Neural progenitor cell (in vitro differentiated cells): ENCODE results near the gene GFOD2. TPM values are rescaled to one million over a fixed set of nuclear protein-coding genes. Genes with fewer than 3 reads are reported as not detected.
A peak's percentile ranks its signal among the peaks of the same experiment; 100 is the strongest.

Source experiments
- DNase-seq: peaks from one replicate; pipeline ENCODE4 v3.0.0-alpha.2; 2016; ENCODE audit warnings: low spot score
- H2AFZ ChIP-seq: fragments of 200-600 bp; sonication (generic); replicated peaks from 2 replicates; pipeline ENCODE4 v1.6.1; 2016; ENCODE audit warnings: antibody characterized with exemption
- H3F3A ChIP-seq: fragments of 200-600 bp; sonication (generic); 2 replicates; pipeline ENCODE4 v1.6.1; 2016; ENCODE audit warnings: antibody characterized with exemption, low read depth
- H3K27ac ChIP-seq: fragments of 200-600 bp; sonication (generic); 2 replicates; pipeline ENCODE4 v1.5.1; 2016; ENCODE audit warnings: mild to moderate bottlenecking
- H3K27me3 ChIP-seq: fragments of 200-600 bp; sonication (generic); 2 replicates; pipeline ENCODE4 v1.6.1; 2016; ENCODE audit warnings: mild to moderate bottlenecking, moderate library complexity
- H3K36me3 ChIP-seq: fragments of 200-600 bp; sonication (generic); 2 replicates; pipeline ENCODE4 v1.5.1; 2016
- H3K4me1 ChIP-seq: fragments of 200-600 bp; sonication (generic); 2 replicates; pipeline ENCODE4 v1.6.1; 2016; ENCODE audit warnings: mixed run types
- H3K4me2 ChIP-seq: fragments of 200-600 bp; sonication (generic); 2 replicates; pipeline ENCODE4 v1.6.1; 2016
- H3K4me3 ChIP-seq: fragments of 200-600 bp; sonication (generic); 2 replicates; pipeline ENCODE4 v1.5.1; 2016
- H3K79me2 ChIP-seq: fragments of 200-600 bp; sonication (generic); 2 replicates; pipeline ENCODE4 v1.6.1; 2016; ENCODE audit warnings: low read depth
- H3K9ac ChIP-seq: fragments of 200-600 bp; sonication (generic); 2 replicates; pipeline ENCODE4 v1.6.1; 2016
- H3K9me3 ChIP-seq: fragments of 200-600 bp; sonication (generic); 2 replicates; pipeline ENCODE4 v1.5.1; 2016; ENCODE audit warnings: low read depth
- H4K20me1 ChIP-seq: fragments of 200-600 bp; sonication (generic); 2 replicates; pipeline ENCODE4 v1.6.1; 2016; ENCODE audit warnings: low read depth
- H3K27ac Mint-ChIP-seq: 3 replicates; pipeline ENCODE4 v1.8.0; 2021; ENCODE audit warnings: mixed read lengths
- H3K27me3 Mint-ChIP-seq: 2 replicates; pipeline ENCODE4 v1.8.0; 2022; ENCODE audit warnings: low read depth, mild to moderate bottlenecking, inconsistent platforms, moderate library complexity, mixed read lengths; ENCODE audit not compliant: insufficient read depth
- H3K36me3 Mint-ChIP-seq: 3 replicates; pipeline ENCODE4 v1.8.0; 2021; ENCODE audit warnings: mixed read lengths
- H3K4me1 Mint-ChIP-seq: 3 replicates; pipeline ENCODE4 v1.8.0; 2021; ENCODE audit warnings: mixed read lengths
- H3K4me3 Mint-ChIP-seq: 3 replicates; pipeline ENCODE4 v1.8.0; 2021; ENCODE audit warnings: mild to moderate bottlenecking, moderate library complexity, mixed read lengths
- H3K9me3 Mint-ChIP-seq: 3 replicates; pipeline ENCODE4 v1.8.0; 2020; ENCODE audit warnings: mixed read lengths
- CTCF ChIP-seq: fragments of 200-600 bp; sonication (generic); IDR thresholded peaks from 2 replicates; pipeline ENCODE4 v1.5.1; 2017; ENCODE audit warnings: antibody characterized with exemption, mild to moderate bottlenecking
- EZH2 ChIP-seq: fragments of 200-600 bp; sonication (generic); IDR thresholded peaks from 2 replicates; pipeline ENCODE4 v1.6.1; 2017; ENCODE audit warnings: antibody characterized with exemption, mild to moderate bottlenecking, moderate library complexity
- EZH2phosphoT487 ChIP-seq: fragments of 200-600 bp; sonication (generic); IDR thresholded peaks from 2 replicates; pipeline ENCODE4 v1.6.1; 2017; ENCODE audit warnings: antibody characterized with exemption
- total RNA-seq: library from RNA; depleted of rRNA; stranded (reverse); fragments of >200 nt; gene quantifications from 2 replicates; pipeline ENCODE4 v1.2.3, GENCODE V29; 2015; ENCODE audit warnings: low replicate concordance

Gene GFOD2
- total RNA-seq, 1 donor from 2014 or later, result 13.2 TPM

- Histone ChIP-seq H3K79me2 (peaks cover 8% of the 10 kb centered on the region), H3K9ac (peak overlapping the region; percentile 54), H3K4me1 (peaks cover 8% of the 10 kb centered on the region), H3F3A (peaks cover 21% of the 10 kb centered on the region), H3K27me3 (peaks cover 16% of the 10 kb centered on the region), H3K9me3 (no peaks in the 10 kb centered on the region), H2AFZ (no peak overlapping the region), H3K4me3 (peak overlapping the region; percentile 77), H3K36me3 (no peaks in the 10 kb centered on the region), H3K27ac (no peak overlapping the region), H3K4me2 (peak overlapping the region; percentile 79), H4K20me1 (peaks cover 68% of the 10 kb centered on the region)
- peaks cover under 1% of the 10 kb centered on the region for H3K36me3 Mint-ChIP-seq
- H3K27ac Mint-ChIP-seq, result no peak overlapping the region
- peak overlapping the region; percentile 93 for H3K4me3 Mint-ChIP-seq
- no peak for TF ChIP-seq EZH2phosphoT487
- no peak for TF ChIP-seq EZH2
- TF ChIP-seq CTCF, result no peak
- no peak for DNase-seq
- H3K27me3 Mint-ChIP-seq, result peaks cover 12% of the 10 kb centered on the region
- H3K9me3 Mint-ChIP-seq, result no peaks in the 10 kb centered on the region
- peaks cover 8% of the 10 kb centered on the region for H3K4me1 Mint-ChIP-seq
Measured at GRCh38 chr16:67658849-67659674, 60.1 kb downstream of the GFOD2 start.

GRCh38 chr16:67657751-67658518 is 61.2 kb downstream of the GFOD2 start:
- H3K4me3 Mint-ChIP-seq, result peak overlapping the region; percentile 93
- H3F3A ChIP-seq, result peaks cover 21% of the 10 kb centered on the region
- peaks cover 15% of the 10 kb centered on the region for H3K4me1 ChIP-seq
- no peak overlapping the region for H3K27ac ChIP-seq
- no peak overlapping the region for H3K4me2 ChIP-seq
- H3K9me3 ChIP-seq, result no peaks in the 10 kb centered on the region
- H3K27me3 Mint-ChIP-seq, result peaks cover 15% of the 10 kb centered on the region
- no peaks in the 10 kb centered on the region for H3K36me3 ChIP-seq
- no peaks in the 10 kb centered on the region for H3K9me3 Mint-ChIP-seq
- no peak for TF ChIP-seq EZH2
- no peak for TF ChIP-seq EZH2phosphoT487
- TF ChIP-seq CTCF, result no peak
- H3K4me1 Mint-ChIP-seq, result peaks cover 10% of the 10 kb centered on the region
- H3K79me2 ChIP-seq, result peaks cover 8% of the 10 kb centered on the region
- no peak for DNase-seq
- no peak overlapping the region for H3K9ac ChIP-seq
- no peak overlapping the region for H3K27ac Mint-ChIP-seq
- peaks cover 71% of the 10 kb centered on the region for H4K20me1 ChIP-seq
- H3K27me3 ChIP-seq, result peaks cover 27% of the 10 kb centered on the region
- H2AFZ ChIP-seq, result no peak overlapping the region
- no peaks in the 10 kb centered on the region for H3K36me3 Mint-ChIP-seq
- no peak overlapping the region for H3K4me3 ChIP-seq

- H3K27ac Mint-ChIP-seq, result no peak overlapping the region
- Histone ChIP-seq H3K9me3 (no peaks in the 10 kb centered on the region), H3F3A (peaks cover 22% of the 10 kb centered on the region), H3K9ac (no peak overlapping the region), H3K4me1 (peaks cover 15% of the 10 kb centered on the region), H4K20me1 (peaks cover 67% of the 10 kb centered on the region), H3K36me3 (no peaks in the 10 kb centered on the region), H3K27me3 (peaks cover 34% of the 10 kb centered on the region), H3K4me3 (no peak overlapping the region), H3K27ac (no peak overlapping the region), H3K4me2 (no peak overlapping the region), H2AFZ (no peak overlapping the region), H3K79me2 (peaks cover 8% of the 10 kb centered on the region)
- peak overlapping the region; percentile 10 for H3K4me3 Mint-ChIP-seq
- no peaks in the 10 kb centered on the region for H3K9me3 Mint-ChIP-seq
- no peak for DNase-seq
- peaks cover 18% of the 10 kb centered on the region for H3K27me3 Mint-ChIP-seq
- no peaks in the 10 kb centered on the region for H3K36me3 Mint-ChIP-seq
- peaks cover 10% of the 10 kb centered on the region for H3K4me1 Mint-ChIP-seq
- TF ChIP-seq CTCF (no peak), EZH2 (no peak), EZH2phosphoT487 (no peak)
Measured at GRCh38 chr16:67657017-67657608, 62.0 kb downstream of the GFOD2 start.
